ENCODE measurements around the gene ZFC3H1.

ZFC3H1 gene

DNA sequence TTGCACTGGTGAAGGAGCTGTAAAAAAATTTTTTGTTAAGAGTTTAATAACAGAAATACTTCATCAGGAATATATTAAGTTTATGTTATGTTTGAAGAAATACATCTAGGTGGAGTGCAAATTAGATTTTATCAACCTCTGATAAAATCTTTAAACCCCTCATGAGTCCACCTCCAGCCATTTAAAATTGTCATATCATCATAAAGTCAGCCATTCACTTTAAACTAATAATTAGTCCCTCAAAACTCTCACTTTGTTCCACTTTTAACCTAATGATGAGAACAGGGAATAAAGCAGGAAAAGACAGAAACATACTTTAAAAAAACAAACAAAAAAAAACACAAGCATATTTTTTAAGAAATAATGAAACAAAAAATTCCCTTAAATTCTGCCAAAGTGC is 25.1 kb downstream of the ZFC3H1 start:
- no peak for DNase-seq (ENCODE audit: low spot score)

- DNase-seq (ENCODE audit: low spot score), result peak; percentile 23
Observed at GRCh38 chr12:71636704-71637115, 26.9 kb downstream of the ZFC3H1 start.

DNA sequence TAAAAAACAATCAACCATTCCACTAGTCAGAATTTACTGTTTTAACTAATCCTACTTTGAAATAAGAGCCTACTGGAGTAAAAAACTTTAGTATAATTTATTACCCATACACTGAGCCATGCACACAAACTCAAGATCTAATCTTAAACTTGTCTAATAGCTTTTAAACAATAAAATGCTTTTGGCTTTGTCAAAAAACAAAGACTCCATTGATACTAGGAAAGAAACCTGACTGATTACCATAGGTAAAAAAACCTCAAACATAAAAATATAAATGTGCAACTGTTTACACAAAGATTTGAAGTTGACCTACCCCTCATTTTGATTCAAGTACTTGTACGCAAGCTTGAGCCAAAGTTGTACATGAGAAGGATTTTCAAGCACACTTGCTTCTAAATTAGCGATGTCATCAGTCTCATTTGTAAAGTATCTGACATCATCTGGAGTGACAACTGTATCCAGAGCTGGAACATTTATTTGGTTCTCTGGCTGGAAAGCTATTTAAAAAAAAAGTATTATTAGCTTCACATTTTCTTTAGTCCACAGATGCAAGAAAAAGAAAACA is 36.1 kb downstream of the ZFC3H1 start:
- DNase-seq (ENCODE audit: low spot score), result no peak

- no peak for DNase-seq (ENCODE audit: low spot score)
Observed at GRCh38 chr12:71626768-71627167, 36.9 kb downstream of the ZFC3H1 start.

GRCh38 chr12:71626098-71626497 is 37.5 kb downstream of the ZFC3H1 start:
- no peak for DNase-seq (ENCODE audit: low spot score)

GRCh38 chr12:71625476-71625875 is 38.2 kb downstream of the ZFC3H1 start:
- no peak for DNase-seq (ENCODE audit: low spot score)

DNA sequence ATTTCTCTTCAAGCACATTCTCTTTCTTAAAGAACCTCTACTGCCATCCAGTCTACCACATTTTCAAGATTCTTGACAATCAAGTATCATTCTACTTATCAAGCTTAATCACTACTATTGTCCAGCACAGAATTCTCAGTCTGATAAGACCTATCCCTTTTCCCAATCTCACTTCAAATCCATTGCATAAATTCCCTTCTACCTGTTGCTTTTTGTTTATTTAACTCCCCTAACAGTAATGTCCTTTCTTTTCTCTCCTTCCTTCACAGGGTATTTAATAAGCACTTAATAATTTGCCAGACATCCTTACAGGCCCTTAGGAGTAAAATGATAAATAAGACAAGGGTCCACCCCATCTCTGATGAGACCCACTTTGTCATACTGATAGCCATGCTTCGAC is 41.7 kb downstream of the ZFC3H1 start:
- DNase-seq (ENCODE audit: low spot score), result no peak

DNA sequence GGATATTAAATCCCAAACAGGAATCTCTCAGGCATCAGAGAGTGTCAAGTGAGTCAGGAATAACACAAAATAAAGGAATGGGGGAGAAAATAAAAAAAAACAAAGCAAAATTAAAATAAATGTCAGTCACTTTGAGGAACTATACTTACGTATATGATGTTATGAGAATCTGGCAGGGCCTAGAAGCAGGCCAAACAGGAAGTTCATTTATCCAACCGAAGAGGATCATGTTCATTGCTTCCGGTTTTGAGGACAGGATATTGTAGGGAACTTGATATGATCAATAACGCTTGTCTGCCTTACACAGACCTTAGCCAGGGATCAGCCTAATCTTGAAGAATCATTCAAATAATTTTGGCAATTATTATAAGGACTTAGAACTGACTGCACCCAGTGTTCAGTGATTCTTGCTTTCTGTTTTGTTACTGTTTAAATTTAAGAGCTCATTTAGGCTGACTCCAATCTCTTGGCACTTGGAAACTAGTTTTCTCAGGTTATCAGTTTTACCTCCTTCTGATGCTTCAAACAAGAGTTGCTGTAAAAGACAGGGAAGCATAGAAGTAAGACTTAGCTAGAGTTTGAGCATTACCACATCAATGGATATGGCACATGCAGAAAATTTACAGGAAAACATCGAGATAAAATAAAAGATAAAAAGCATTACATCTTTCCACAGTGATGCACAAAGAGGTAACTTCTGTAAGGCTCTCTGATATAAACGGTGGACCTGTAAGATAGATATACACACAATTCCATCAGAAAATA is 53.4 kb downstream of the ZFC3H1 start:
- no peak for DNase-seq (ENCODE audit: low spot score)

- DNase-seq (ENCODE audit: low spot score), result no peak
Observed at GRCh38 chr12:71607494-71608330, 55.9 kb downstream of the ZFC3H1 start.

- DNase-seq (ENCODE audit: low spot score), result no peak
Observed at GRCh38 chr12:71605039-71605438, 58.6 kb downstream of the ZFC3H1 start.

- DNase-seq (ENCODE audit: low spot score), result no peak
Observed at GRCh38 chr12:71602761-71603577, 60.7 kb downstream of the ZFC3H1 start.

- no peak for DNase-seq (ENCODE audit: low spot score)
Observed at GRCh38 chr12:71601546-71601945, 62.1 kb downstream of the ZFC3H1 start.

- no peak for DNase-seq (ENCODE audit: low spot score)
Observed at GRCh38 chr12:71599210-71599609, 64.4 kb downstream of the ZFC3H1 start.

- DNase-seq (ENCODE audit: low spot score), result no peak
Observed at GRCh38 chr12:71594214-71594948, 69.3 kb downstream of the ZFC3H1 start.

DNA sequence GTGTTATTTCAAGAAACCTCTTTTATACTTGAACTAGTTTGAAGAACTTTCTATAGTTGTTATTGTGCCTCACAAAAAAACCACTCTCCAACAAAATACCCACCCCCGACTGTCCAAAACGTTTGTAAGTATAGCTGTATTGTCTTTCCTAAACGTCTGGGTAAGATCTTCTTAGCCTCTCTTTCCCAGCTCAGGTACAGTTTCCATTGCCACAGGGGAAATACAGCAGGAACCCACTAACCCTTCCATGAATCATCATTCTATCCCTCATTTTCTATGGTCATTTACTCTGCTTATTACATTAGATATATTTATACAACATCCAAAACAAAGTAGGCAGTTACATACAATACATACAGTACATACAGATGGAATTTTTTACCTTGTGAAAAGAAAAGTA is 70.8 kb downstream of the ZFC3H1 start:
- DNase-seq (ENCODE audit: low spot score), result no peak

DNA sequence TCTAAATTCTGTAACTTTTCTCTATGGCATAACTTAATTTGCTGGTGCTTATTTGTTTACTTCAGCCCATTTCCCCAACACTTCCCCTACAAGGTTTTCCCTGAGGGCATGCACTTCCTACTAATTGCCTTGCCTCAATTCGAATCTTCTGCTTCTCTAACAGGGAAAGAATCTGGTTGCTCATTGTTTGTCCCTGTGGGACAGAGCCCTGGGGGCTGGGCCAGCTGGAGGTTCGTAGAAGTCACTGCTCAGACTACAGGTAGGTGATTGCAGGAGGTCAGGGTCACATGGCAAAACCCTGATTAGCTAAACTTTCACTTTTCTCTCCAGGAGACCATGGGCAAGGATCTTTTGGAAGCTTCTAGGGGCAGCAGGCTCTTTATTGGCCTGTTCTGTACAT is 72.0 kb downstream of the ZFC3H1 start:
- peak; percentile 9 for DNase-seq (ENCODE audit: low spot score)

GRCh38 chr12:71589478-71589881 is 74.2 kb downstream of the ZFC3H1 start:
- DNase-seq (ENCODE audit: low spot score), result no peak

DNA sequence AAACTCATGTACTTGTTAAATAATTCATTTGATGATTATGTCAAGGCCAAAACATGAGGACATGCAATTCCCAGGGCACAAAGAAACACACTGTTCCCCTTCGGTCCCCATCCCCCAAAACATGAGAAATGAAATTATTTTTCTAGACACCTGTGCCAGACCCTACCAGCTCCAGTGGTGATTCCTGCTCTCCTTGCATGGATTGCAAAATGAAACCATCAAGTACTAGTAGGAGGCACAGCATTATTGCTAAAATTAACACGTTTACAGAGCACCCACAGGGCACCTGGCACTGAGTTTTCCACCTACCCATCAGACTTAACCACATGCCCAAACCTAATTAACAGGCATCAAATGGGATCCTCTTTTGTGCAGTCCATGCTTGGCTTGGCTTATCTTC is 76.6 kb downstream of the ZFC3H1 start:
- no peak for DNase-seq (ENCODE audit: low spot score)

GRCh38 chr12:71585218-71585617 is 78.4 kb downstream of the ZFC3H1 start:
- no peak for DNase-seq (ENCODE audit: low spot score)

GRCh38 chr12:71584356-71584755 is 79.3 kb downstream of the ZFC3H1 start:
- DNase-seq (ENCODE audit: low spot score), result no peak

DNA sequence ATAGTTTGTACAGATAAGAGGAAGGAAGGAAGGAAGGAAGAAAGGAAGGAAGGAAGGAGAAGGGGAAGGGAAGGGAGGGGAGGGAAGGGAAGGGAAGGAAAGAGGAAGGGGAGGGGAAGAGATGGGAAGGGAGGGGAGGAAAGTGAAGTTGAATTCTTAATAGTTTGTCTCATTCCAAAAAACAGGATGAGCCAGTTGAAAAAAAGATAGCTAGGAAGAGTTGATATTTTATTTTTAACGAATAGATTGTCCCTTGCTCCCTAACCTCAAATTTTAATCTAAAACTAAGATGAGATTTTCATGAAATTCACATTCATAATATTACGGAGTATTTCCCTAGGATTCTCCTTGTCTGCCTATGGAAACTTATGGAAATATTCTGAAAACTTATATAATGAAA is 80.7 kb downstream of the ZFC3H1 start:
- DNase-seq (ENCODE audit: low spot score), result no peak

- no peak for DNase-seq (ENCODE audit: low spot score)
Observed at GRCh38 chr12:71581206-71581605, 82.4 kb downstream of the ZFC3H1 start.

Measured in HuH-7.5 (cell line).